SU-DHL-6 (cell line): ENCODE results near the gene EVPLL.
"Not testable (repeated sequence)": the region's sequence is repeated elsewhere in the genome, so short reads cannot be mapped to it uniquely, and the experiment has no call there.

ENCODE experiments used
- H2AFZ ChIP-seq: fragments of 200-600 bp; sonication (generic); 2 replicates; pipeline ENCODE4 v1.6.1; 2014; ENCODE audit warnings: low read depth, mild to moderate bottlenecking, moderate library complexity, mixed read lengths, antibody characterized with exemption, low read length; ENCODE audit not compliant: severe bottlenecking
- H3F3A ChIP-seq: fragments of 200-600 bp; shearing (Covaris generic); 2 replicates; pipeline ENCODE4 v1.6.0; 2016; ENCODE audit warnings: antibody characterized with exemption, mild to moderate bottlenecking; ENCODE audit not compliant: insufficient read depth
- H3K27ac ChIP-seq: fragments of 200-600 bp; sonication (generic); 2 replicates; pipeline ENCODE4 v1.5.1; 2016; ENCODE audit warnings: low read depth, mild to moderate bottlenecking, low read length, moderate library complexity, mixed read lengths
- H3K27me3 ChIP-seq: fragments of 200-600 bp; sonication (generic), shearing (Covaris generic); 2 replicates; pipeline ENCODE4 v1.6.0; 2014; ENCODE audit warnings: mild to moderate bottlenecking, low read length
- H3K36me3 ChIP-seq: fragments of 200-600 bp; sonication (generic); 2 replicates; pipeline ENCODE4 v1.6.1; 2014; ENCODE audit warnings: mild to moderate bottlenecking, low read length, mixed read lengths
- H3K4me2 ChIP-seq: fragments of 300-600, 200-600 bp; shearing (Covaris generic), sonication (generic); 2 replicates; pipeline ENCODE4 v1.6.0; 2014; ENCODE audit warnings: low read length, low read depth, mild to moderate bottlenecking; ENCODE audit not compliant: poor library complexity, severe bottlenecking
- H3K4me3 ChIP-seq: fragments of 200-600 bp; sonication (generic); 2 replicates; pipeline ENCODE4 v1.5.1; 2014; ENCODE audit warnings: antibody characterized with exemption, low read length, mild to moderate bottlenecking, mixed read lengths; ENCODE audit not compliant: insufficient read depth, poor library complexity, severe bottlenecking
- H3K79me2 ChIP-seq: fragments of 200-600 bp; sonication (generic); 2 replicates; pipeline ENCODE4 v1.6.1; 2014; ENCODE audit warnings: mild to moderate bottlenecking, low read length, moderate library complexity; ENCODE audit not compliant: insufficient read depth
- H3K9ac ChIP-seq: fragments of 200-600 bp; sonication (generic); 2 replicates; pipeline ENCODE4 v1.7.0; 2014; ENCODE audit warnings: mild to moderate bottlenecking, low read length
- H3K9me2 ChIP-seq: fragments of 200-600 bp; sonication (generic); replicated peaks from 2 replicates; pipeline ENCODE4 v1.6.1; 2014; ENCODE audit warnings: low read length; ENCODE audit not compliant: insufficient read depth
- H3K9me3 ChIP-seq: fragments of 200-600 bp; sonication (generic); 2 replicates; pipeline ENCODE4 v1.6.1; 2014; ENCODE audit warnings: low read length, mixed read lengths; ENCODE audit not compliant: insufficient read depth
- H4K20me1 ChIP-seq: fragments of 200-600 bp; sonication (generic); 2 replicates; pipeline ENCODE4 v1.6.1; 2014; ENCODE audit warnings: low read depth, mild to moderate bottlenecking, antibody characterized with exemption, low read length, moderate library complexity, mixed read lengths
- EZH2phosphoT487 ChIP-seq: fragments of 200-600 bp; sonication (generic), shearing (Covaris generic); conservative IDR thresholded peaks from 2 replicates; pipeline ENCODE4 v1.6.1; 2018; ENCODE audit warnings: mild to moderate bottlenecking, antibody characterized with exemption, low read length, moderate library complexity, mixed read lengths
- TF ChIP-seq, protein P1 (sequence below): fragments of 200-600 bp; sonication (generic); IDR thresholded peaks from one replicate; pipeline ENCODE4 v1.5.1; 2017; ENCODE audit warnings: antibody characterized with exemption, mild to moderate bottlenecking, low read length, moderate library complexity; ENCODE audit not compliant: insufficient read depth, poor library complexity, severe bottlenecking

The EVPLL gene

GRCh38 chr17:18332909-18333489 lies 44.6 kb upstream of the EVPLL start:
- Histone ChIP-seq H3K9me2 (no peaks in the 10 kb centered on the region), H2AFZ (no peak overlapping the region), H3K9me3 (no peaks in the 10 kb centered on the region), H3F3A (no peaks in the 10 kb centered on the region), H3K27ac (no peak overlapping the region), H3K4me3 (no peak overlapping the region), H3K27me3 (no peaks in the 10 kb centered on the region), H3K79me2 (no peaks in the 10 kb centered on the region), H3K4me2 (no peak overlapping the region), H3K9ac (no peak overlapping the region), H4K20me1 (no peaks in the 10 kb centered on the region), H3K36me3 (peaks cover 4% of the 10 kb centered on the region; the same call in 1 of the 2 replicates)
- TF ChIP-seq EZH2phosphoT487: no peak
- TF ChIP-seq, protein P1, sequence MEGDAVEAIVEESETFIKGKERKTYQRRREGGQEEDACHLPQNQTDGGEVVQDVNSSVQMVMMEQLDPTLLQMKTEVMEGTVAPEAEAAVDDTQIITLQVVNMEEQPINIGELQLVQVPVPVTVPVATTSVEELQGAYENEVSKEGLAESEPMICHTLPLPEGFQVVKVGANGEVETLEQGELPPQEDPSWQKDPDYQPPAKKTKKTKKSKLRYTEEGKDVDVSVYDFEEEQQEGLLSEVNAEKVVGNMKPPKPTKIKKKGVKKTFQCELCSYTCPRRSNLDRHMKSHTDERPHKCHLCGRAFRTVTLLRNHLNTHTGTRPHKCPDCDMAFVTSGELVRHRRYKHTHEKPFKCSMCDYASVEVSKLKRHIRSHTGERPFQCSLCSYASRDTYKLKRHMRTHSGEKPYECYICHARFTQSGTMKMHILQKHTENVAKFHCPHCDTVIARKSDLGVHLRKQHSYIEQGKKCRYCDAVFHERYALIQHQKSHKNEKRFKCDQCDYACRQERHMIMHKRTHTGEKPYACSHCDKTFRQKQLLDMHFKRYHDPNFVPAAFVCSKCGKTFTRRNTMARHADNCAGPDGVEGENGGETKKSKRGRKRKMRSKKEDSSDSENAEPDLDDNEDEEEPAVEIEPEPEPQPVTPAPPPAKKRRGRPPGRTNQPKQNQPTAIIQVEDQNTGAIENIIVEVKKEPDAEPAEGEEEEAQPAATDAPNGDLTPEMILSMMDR: no peak

GRCh38 chr17:18338158-18338557 lies 39.4 kb upstream of the EVPLL start:
- not testable (repeated sequence) for H3F3A ChIP-seq, H3K9me3 ChIP-seq, H2AFZ ChIP-seq, H3K9ac ChIP-seq, H3K27ac ChIP-seq, H3K4me3 ChIP-seq, H3K79me2 ChIP-seq, H3K4me2 ChIP-seq, H4K20me1 ChIP-seq, H3K27me3 ChIP-seq, H3K9me2 ChIP-seq
- peaks cover 20% of the 10 kb centered on the region; the same call in 1 of the 2 replicates for H3K36me3 ChIP-seq

GRCh38 chr17:18339933-18340332 lies 37.6 kb upstream of the EVPLL start:
- H3K4me3 ChIP-seq: no peak overlapping the region
- no peaks in the 10 kb centered on the region for H3K27me3 ChIP-seq
- H3K36me3 ChIP-seq: peaks cover 24% of the 10 kb centered on the region; the same call in 1 of the 2 replicates

DNA sequence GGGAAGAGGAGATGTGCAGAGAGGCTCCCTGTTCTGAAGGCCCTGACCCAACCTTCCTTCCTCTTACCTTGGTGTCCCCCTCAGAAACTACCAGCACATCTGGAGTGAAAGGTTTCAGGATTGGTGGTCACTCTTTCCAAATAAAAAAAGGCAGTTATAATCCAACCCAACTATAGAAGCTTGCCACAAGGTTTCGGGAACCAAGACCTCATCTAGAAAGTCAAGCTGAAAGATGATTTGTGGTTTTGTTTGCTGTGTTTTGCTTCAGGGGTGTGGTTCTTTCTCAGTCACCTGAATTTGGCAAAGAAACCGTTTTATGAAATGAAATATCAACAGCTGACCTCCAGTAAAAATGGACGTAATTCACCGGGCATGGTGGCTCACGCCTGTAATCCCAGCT lies 33.6 kb upstream of the EVPLL start:
- Histone ChIP-seq H3K36me3 (peaks cover 23% of the 10 kb centered on the region; the same call in 1 of the 2 replicates), H3K79me2 (no peaks in the 10 kb centered on the region), H3K4me2 (no peak overlapping the region), H3K9me2 (no peaks in the 10 kb centered on the region), H3F3A (no peaks in the 10 kb centered on the region), H3K27me3 (no peaks in the 10 kb centered on the region), H3K9me3 (no peaks in the 10 kb centered on the region), H3K9ac (no peak overlapping the region), H3K4me3 (no peak overlapping the region), H4K20me1 (no peaks in the 10 kb centered on the region), H2AFZ (no peak overlapping the region), H3K27ac (no peak overlapping the region)
- TF ChIP-seq EZH2phosphoT487: no peak
- TF ChIP-seq, protein P1: no peak

More at GRCh38 chr17:18339933-18340332, 37.6 kb upstream of the EVPLL start:
- no peak overlapping the region for H2AFZ ChIP-seq
- H3K9me3 ChIP-seq: no peaks in the 10 kb centered on the region
- H3F3A ChIP-seq: no peaks in the 10 kb centered on the region
- TF ChIP-seq, protein P1: no peak
- no peak for TF ChIP-seq EZH2phosphoT487
- H3K27ac ChIP-seq: no peak overlapping the region
- H3K4me2 ChIP-seq: no peak overlapping the region
- no peak overlapping the region for H3K9ac ChIP-seq
- H3K79me2 ChIP-seq: no peaks in the 10 kb centered on the region
- no peaks in the 10 kb centered on the region for H4K20me1 ChIP-seq
- no peaks in the 10 kb centered on the region for H3K9me2 ChIP-seq
